ENCODE results near the gene LFNG.

LFNG gene

DNA sequence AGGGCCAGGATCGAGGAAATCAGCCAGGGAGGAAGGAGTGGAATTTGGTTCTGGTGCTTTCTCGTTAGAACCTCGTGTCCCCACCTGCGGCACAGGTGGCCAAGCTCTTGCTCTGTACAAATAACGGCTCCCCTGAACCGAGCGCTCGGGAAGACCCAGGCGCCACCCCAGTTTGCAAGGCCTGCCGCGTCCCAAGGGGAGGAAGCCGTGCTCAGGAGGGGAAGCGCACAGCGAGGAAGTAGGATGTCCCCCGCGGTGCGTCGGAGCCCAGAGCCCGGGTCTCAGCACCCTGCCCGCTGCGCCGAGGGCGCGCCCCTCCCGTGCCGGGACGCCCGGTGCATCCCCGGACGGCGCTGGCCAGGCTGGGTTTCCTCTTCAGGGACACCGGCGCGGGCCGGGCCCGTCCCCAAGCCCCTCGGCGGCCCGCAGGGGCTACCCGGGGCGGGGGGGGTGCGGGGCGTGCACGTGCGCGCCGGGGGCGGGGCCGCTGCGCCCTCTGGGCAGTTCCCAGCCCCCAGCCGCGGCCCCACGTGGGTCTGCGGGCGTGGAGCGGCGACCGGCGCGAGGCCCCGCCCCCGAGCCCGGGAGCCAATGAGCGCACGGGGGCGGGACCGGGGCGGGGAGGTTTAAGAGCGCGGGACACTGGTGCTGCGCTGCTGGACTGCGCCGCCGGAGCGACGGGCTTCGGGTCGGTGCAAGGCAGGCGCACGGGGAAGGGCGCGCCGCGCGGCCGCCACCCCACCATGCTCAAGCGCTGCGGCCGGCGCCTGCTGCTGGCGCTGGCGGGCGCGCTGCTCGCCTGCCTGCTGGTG is at the start of gene LFNG:
LFNG (plus strand) TSS at position 656 of the 812 bp plus-strand sequence; CDS start at position 744, 88 bp downstream.
- Histone ChIP-seq H4K20me1 (peaks cover 44% of the 10 kb centered on the region), H3K9me3 (no peaks in the 10 kb centered on the region), H3K36me3 (no peaks in the 10 kb centered on the region), H3K4me1 (peaks cover 74% of the 10 kb centered on the region), H3K9ac (peak within 1 kb of the TSS; percentile 83), H3K4me2 (peak within 1 kb of the TSS; percentile 100), H3K4me3 (peak within 1 kb of the TSS; percentile 80), H3K27ac (peak within 1 kb of the TSS; percentile 84), H3K27me3 (no peaks in the 10 kb centered on the region)
- TF ChIP-seq Cebpa-rat (IDR thresholded peaks at IDR 0.05) = no peak

- Histone ChIP-seq H3K4me3 (no peak overlapping the region), H3K36me3 (no peaks in the 10 kb centered on the region), H3K4me2 (peak overlapping the region; percentile 24; the same call in 1 of the 2 replicates), H3K9ac (no peak overlapping the region), H3K4me1 (peaks cover 62% of the 10 kb centered on the region), H3K27ac (0 out of 2 replicates have a peak overlapping the region, but pooled peaks have one; percentile 22), H3K9me3 (no peaks in the 10 kb centered on the region), H3K27me3 (no peaks in the 10 kb centered on the region), H4K20me1 (no peaks in the 10 kb centered on the region)
- TF ChIP-seq Cebpa-rat (IDR thresholded peaks at IDR 0.05) = no peak
These were observed 49.2 kb upstream of the LFNG start for GRCh38 chr7:2470204-2471021.

- H3K4me3 ChIP-seq = no peak overlapping the region
- TF ChIP-seq Cebpa-rat (IDR thresholded peaks at IDR 0.05) = no peak
- peaks cover 66% of the 10 kb centered on the region for H3K4me1 ChIP-seq
- H3K9me3 ChIP-seq = no peaks in the 10 kb centered on the region
- peak overlapping the region; percentile 32; the same call in 1 of the 2 replicates for H3K27ac ChIP-seq
- no peaks in the 10 kb centered on the region for H3K36me3 ChIP-seq
- peak overlapping the region; percentile 68 for H3K4me2 ChIP-seq
- H3K27me3 ChIP-seq = no peaks in the 10 kb centered on the region
- H4K20me1 ChIP-seq = no peaks in the 10 kb centered on the region
- H3K9ac ChIP-seq = no peak overlapping the region
These were observed 48.6 kb upstream of the LFNG start for GRCh38 chr7:2471022-2471329.

GRCh38 chr7:2471396-2471795 is 48.2 kb upstream of the LFNG start:
- no peak overlapping the region for H3K9ac ChIP-seq
- H3K27ac ChIP-seq = peak overlapping the region; percentile 32; the same call in 1 of the 2 replicates
- peak overlapping the region; percentile 68 for H3K4me2 ChIP-seq
- H4K20me1 ChIP-seq = no peaks in the 10 kb centered on the region
- no peaks in the 10 kb centered on the region for H3K36me3 ChIP-seq
- no peaks in the 10 kb centered on the region for H3K9me3 ChIP-seq
- H3K27me3 ChIP-seq = no peaks in the 10 kb centered on the region
- H3K4me3 ChIP-seq = no peak overlapping the region
- H3K4me1 ChIP-seq = peaks cover 66% of the 10 kb centered on the region
- no peak for TF ChIP-seq Cebpa-rat (IDR thresholded peaks at IDR 0.05)

DNA sequence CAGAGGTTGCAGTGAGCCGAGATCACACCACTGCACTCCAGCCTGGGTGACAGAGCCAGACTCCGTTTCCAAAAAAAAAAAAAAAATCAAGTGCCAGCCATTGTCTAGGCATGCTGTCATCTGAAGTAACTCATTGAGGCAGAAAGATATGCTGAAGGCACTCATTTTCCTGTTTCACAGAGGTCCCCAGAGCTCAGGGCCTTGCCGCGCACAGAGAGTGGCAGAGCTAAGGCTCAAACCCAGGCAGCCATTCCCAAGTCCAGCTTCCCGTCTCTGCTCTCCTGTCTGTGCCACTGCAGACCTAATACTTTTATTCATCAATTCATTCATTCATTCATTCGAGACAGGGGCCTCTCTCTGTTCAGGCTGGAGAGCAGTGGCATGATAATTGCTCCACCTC is 46.8 kb upstream of the LFNG start:
- Histone ChIP-seq H3K4me3 (no peak overlapping the region), H3K4me2 (0 out of 2 replicates have a peak overlapping the region, but pooled peaks have one; percentile 19), H3K36me3 (no peaks in the 10 kb centered on the region), H3K27me3 (no peaks in the 10 kb centered on the region), H3K9me3 (no peaks in the 10 kb centered on the region), H3K27ac (no peak overlapping the region), H4K20me1 (no peaks in the 10 kb centered on the region), H3K4me1 (peaks cover 79% of the 10 kb centered on the region), H3K9ac (no peak overlapping the region)
- TF ChIP-seq Cebpa-rat (IDR thresholded peaks at IDR 0.05) = no peak

GRCh38 chr7:2473496-2474180 is 45.9 kb upstream of the LFNG start:
- no peak overlapping the region for H3K9ac ChIP-seq
- H3K27ac ChIP-seq = no peak overlapping the region
- H3K4me3 ChIP-seq = no peak overlapping the region
- no peaks in the 10 kb centered on the region for H3K36me3 ChIP-seq
- no peak for TF ChIP-seq Cebpa-rat (IDR thresholded peaks at IDR 0.05)
- H4K20me1 ChIP-seq = no peaks in the 10 kb centered on the region
- no peaks in the 10 kb centered on the region for H3K27me3 ChIP-seq
- H3K4me2 ChIP-seq = no peak overlapping the region
- peaks cover 85% of the 10 kb centered on the region for H3K4me1 ChIP-seq
- H3K9me3 ChIP-seq = no peaks in the 10 kb centered on the region

DNA sequence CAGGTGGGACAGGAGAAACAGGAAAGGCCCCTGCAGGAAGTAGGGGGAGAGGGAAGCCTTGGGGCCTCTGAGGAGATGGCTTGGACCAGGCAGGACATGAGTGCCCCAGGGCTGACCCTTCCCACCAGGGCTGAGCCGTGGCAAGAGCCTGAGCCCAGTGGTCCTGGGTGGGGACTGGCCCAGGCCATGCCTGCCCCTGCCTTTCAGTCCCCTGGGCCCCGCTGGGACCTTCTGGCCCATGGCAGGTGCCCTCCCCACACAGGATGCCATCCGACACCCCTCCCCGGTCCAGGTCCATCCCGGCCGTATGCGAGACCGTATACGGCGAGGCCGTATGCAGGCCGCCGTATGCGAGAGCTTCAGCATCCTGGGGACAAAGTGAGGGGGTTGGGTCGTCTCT is 45.4 kb upstream of the LFNG start:
- Histone ChIP-seq H3K4me2 (no peak overlapping the region), H3K27me3 (no peaks in the 10 kb centered on the region), H3K36me3 (no peaks in the 10 kb centered on the region), H3K9me3 (no peaks in the 10 kb centered on the region), H3K9ac (no peak overlapping the region), H3K4me1 (peaks cover 85% of the 10 kb centered on the region), H4K20me1 (no peaks in the 10 kb centered on the region), H3K4me3 (no peak overlapping the region), H3K27ac (no peak overlapping the region)
- no peak for TF ChIP-seq Cebpa-rat (IDR thresholded peaks at IDR 0.05)

DNA sequence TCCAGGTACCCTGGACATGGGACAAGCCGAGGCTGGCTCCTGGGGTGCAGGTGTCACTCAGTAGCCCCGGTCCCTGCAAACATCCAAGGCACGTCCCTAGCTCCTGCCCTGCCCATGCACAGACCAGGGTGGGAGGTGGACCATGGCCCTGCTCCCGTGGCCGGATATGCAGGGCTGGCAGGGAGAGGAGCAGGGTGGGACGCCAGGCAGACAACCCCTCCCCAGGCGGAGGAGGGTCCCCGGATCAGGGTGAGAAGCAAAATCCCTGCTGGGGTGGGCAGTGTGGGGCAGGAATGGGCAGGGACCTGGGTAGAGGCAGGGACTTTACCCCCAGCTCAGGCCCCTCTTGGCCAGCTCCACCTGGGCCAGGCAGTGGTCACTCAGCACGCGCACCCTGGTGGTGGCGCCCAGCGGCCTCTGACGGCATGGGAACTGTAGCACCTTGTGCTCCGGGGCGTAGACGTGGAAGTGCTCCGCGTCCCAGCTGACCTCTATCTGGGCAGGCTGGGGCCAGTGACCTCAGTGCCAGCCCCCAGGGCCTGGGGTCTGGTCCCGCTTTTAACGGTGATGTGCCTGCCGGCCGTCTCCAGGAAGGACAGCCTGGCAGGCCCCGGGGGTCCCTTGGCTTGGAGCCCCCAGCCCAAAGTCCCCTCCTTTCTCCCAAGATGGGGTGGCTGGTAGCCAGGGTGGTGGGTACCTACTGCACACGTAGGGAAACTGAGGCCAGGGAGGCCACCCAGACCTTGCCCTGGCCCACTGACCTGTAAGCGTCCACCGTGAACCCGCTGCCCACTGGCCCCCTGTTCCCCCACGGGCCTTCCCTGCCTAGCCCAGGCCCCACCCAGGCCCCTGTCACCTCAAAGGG is 44.5 kb upstream of the LFNG start:
- Histone ChIP-seq H3K4me3 (no peak overlapping the region), H3K9me3 (no peaks in the 10 kb centered on the region), H3K27ac (no peak overlapping the region), H3K36me3 (no peaks in the 10 kb centered on the region), H3K4me2 (peak overlapping the region; percentile 61), H3K27me3 (no peaks in the 10 kb centered on the region), H3K9ac (no peak overlapping the region), H3K4me1 (peaks cover 85% of the 10 kb centered on the region), H4K20me1 (no peaks in the 10 kb centered on the region)
- TF ChIP-seq Cebpa-rat (IDR thresholded peaks at IDR 0.05) = no peak

DNA sequence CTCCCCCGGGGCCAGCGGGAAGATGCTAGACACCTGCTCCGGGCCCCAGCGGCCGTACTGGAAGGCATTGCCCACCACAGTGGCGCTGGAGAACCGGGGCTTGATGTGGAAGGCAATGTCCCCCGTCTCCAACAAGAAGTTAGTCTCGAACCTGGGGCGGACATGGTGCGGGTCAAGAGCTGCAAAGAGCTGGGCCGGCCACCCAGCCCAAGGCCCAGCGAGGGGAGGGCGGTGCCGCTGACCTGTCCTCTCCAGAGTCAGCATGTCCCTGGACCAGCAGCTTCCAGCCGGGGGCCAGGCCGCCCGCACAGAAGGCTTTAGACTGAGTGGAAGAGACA is 43.9 kb upstream of the LFNG start:
- Histone ChIP-seq H3K4me3 (no peak overlapping the region), H3K4me1 (peaks cover 84% of the 10 kb centered on the region), H3K36me3 (no peaks in the 10 kb centered on the region), H4K20me1 (no peaks in the 10 kb centered on the region), H3K9me3 (no peaks in the 10 kb centered on the region), H3K27ac (no peak overlapping the region), H3K4me2 (peak overlapping the region; percentile 61), H3K27me3 (no peaks in the 10 kb centered on the region), H3K9ac (no peak overlapping the region)
- TF ChIP-seq Cebpa-rat (IDR thresholded peaks at IDR 0.05) = no peak

Data from BLaER1 (cell line).